ENCODE data around the gene ICAM5.

DNA sequence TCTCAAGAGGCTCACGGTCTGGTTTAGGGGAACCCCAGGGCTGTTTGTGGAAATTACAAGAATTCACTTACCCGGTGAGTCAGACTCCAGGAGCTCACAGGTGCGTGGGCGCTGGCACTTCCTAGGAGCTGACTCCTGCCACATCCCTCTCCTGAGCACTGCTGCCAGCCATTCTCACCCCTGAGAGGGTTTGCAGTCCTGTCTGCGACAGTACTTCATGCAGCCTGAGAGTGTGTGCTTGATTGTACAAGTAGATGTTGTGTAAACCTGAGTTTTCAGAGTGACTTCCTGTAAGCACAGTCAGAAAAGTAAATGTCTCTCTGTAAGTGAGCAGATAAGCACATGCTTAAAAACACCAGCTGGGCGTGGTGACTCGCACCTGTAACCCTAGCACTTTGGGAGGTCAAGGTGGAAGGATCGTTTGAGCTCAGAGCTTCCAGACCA lies 29.6 kb upstream of the ICAM5 start:
- TF ChIP-seq, protein P1, sequence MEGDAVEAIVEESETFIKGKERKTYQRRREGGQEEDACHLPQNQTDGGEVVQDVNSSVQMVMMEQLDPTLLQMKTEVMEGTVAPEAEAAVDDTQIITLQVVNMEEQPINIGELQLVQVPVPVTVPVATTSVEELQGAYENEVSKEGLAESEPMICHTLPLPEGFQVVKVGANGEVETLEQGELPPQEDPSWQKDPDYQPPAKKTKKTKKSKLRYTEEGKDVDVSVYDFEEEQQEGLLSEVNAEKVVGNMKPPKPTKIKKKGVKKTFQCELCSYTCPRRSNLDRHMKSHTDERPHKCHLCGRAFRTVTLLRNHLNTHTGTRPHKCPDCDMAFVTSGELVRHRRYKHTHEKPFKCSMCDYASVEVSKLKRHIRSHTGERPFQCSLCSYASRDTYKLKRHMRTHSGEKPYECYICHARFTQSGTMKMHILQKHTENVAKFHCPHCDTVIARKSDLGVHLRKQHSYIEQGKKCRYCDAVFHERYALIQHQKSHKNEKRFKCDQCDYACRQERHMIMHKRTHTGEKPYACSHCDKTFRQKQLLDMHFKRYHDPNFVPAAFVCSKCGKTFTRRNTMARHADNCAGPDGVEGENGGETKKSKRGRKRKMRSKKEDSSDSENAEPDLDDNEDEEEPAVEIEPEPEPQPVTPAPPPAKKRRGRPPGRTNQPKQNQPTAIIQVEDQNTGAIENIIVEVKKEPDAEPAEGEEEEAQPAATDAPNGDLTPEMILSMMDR (IDR thresholded peaks at IDR 0.05; ENCODE audit: poor library complexity): no peak
- no peak for TF ChIP-seq EZH2phosphoT487 (IDR thresholded peaks at IDR 0.05; ENCODE audit: low read depth, severe bottlenecking, unreplicated experiment)
- TF ChIP-seq EZH2 (IDR thresholded peaks at IDR 0.05; ENCODE audit: borderline replicate concordance): no peak
